Middle frontal gyrus (tissue), 1 donor: ENCODE measurements around the gene ARID5A.
"Not testable (repeated sequence)": the region's sequence is repeated elsewhere in the genome, so short reads cannot be mapped to it uniquely, and the experiment has no call there.

ENCODE experiments used
- DNase-seq: peaks from one replicate; pipeline ENCODE4 v3.0.0-alpha.2; 2015; ENCODE audit warnings: low spot score; ENCODE audit errors: extremely low spot score

ARID5A gene

DNA sequence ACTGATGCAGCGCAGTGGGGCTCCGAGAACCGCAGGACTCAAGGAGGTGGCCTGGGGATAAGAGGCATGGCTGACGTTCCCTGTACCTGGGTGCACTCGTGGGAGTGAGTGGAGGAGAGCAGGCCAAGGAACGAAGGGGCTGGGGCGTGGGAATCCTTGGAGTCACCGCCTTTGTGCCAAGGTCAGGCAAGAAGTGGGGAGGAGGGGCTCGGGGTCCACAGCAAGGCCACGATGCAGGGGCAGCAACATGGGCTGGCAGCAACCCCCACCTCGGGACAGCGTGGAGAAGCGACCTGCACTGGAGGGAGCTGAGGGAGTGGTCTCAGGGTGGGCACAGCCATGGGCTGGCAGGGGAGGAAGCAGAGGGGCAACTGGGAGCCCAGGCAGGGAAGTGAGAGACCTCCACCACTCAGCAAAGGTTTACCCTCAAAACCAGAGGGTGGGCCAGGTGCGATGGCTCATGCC, 18.6 kb downstream of the ARID5A start:
- no peak for DNase-seq

DNA sequence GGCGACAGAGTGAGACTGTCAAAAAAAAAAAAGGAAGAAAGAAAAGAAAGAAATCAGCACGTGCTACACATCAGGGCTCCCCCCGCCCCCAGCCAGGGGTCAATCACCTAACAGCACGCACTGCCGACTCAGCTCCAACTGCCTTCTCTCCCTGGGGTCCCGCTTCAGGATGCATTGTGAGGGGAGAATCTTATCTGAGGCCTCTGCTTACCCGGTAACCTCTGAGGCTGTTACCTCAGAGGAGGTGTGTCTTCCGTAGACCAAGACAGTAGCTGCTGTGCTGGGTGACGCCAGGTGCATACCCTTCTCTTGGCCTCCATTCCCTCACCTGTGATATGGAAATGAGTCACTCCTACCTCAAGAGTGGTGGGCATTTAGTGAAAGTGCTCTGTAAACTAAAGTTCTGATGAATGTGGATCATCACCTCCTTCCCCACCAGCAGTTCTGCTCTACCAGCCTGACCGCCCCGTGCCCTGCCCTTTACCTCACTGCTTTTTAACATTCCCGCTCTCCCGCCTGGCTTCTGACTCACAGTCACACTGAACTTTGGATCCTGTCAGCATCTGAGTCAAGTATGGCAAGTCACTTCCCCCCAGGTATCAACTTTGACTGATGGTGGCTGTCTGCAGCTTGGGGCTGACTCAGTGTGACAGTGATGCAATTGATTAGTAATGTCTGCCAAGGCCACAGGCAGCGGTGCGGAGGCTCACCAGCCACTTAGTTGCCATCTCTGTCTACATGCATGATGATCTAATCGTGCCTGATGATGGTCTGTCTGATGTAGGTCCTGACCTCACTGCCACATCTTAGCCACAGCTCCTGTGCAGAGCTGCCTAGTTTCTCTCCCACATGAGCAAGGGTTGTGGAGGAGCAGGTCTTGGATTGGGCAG, 20.1 kb downstream of the ARID5A start:
- DNase-seq, result no peak

- not testable (repeated sequence) for DNase-seq
Measured at GRCh38 chr2:96557421-96557820, 20.9 kb downstream of the ARID5A start.

- DNase-seq, result no peak
Measured at GRCh38 chr2:96558061-96558460, 21.5 kb downstream of the ARID5A start.

- DNase-seq, result no peak
Measured at GRCh38 chr2:96558485-96558884, 21.9 kb downstream of the ARID5A start.

DNA sequence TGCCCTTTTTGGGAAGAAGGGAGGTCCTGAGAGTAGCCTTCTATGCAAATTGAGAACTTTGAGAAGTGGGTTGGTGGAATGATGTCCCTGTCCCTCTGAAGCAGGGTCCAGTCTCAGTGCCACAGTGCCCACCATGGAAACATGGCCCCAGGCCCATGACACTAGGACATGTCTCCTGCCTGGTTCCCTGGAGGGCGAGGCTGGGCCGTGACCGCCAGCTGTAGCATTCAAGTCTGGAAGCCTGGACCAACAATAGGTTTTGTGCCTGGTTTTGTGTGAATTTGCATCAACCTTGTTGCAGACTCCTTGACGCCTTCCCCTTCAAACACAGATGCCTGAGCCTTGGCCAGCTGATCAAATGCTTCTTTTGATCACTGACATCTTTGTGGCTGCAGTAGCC, 27.5 kb downstream of the ARID5A start:
- DNase-seq, result no peak

GRCh38 chr2:96564563-96564962, 28.0 kb downstream of the ARID5A start:
- DNase-seq, result no peak

DNA sequence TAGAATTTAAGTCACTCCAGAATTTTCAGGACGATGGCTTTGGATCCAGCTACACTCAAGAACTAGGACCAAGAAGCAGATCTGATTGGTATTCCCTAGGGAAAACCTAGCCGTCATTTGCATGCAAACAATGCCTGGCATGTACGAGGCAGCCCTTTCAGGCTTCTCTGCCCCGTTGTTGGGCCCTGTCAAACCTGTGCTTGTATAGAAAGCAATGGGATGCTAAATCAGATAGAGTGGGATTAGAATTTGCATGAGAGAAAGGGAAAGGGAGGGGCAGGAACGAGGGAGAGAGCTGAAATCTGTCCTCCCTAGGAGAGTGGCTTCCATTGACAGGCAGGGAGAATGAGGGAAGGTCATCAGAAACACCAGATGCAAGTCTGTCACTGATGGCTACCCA, 28.6 kb downstream of the ARID5A start:
- DNase-seq, result no peak

DNA sequence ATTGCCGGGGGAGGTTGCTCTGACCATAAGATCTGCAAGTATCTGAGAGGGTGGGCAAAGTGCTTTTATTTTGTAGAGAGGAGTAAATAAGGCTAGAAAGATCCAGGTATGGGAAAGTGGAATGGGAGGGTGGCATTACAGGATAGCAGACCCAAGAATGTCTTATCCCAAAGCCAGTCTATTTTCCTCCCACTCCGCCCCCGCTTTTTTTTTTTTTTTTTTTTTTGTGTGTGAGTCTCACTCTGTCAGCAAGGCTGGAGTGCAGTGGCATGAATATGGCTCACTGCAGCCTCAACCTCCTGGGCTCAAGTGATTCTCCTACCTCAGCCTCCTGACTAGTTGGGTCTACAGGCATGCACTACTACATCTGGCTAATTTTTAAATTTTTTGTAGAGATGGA, 31.5 kb downstream of the ARID5A start:
- no peak for DNase-seq

DNA sequence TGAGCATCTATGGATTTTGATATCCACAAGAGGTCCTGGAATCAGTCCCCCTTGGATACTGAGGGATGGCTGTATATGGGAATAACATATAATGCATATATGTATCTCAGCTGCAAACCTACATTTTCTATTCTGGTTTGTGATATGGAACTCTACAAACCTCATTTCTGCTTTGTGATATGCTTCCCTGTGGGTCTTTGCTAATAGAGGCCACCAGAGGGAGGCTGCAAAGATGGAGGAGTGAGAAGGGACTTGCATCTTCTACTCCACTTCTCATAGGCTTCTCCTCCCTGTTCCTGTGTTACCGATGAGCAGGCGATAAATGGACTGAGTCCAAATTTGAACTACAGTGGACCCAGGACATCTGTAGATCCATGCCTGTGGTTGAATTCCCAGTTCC, 37.8 kb downstream of the ARID5A start:
- DNase-seq, result no peak

DNA sequence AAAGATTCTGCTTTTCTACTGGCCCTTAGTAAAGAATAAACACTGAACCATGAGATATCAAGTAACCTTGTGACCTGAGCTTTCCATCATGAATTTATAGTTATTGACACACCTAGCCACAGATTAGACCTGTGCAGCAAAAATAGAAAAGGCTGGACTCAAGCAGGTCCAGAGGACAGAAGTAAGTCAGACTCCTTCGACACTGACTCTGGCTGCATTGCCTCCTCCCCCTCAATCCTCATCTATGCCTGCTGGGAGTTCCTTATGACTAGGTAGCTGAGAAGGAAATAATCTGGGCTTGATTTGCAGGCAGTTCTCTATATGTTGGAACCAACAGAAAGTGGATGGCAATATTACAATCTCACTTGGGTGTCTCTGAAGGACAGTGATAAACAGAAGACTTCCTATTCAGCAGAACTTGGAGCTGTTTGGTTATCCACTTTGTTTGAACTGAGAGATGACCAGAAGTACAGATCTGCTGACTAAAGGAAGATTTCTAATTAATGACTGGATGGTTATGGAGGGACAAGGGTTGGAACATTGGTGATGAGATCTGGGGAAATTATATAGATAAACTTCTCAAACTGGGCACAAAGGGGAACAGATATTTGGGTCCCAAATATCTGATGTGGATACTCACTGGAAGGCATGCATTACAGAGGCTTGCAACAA, 39.4 kb downstream of the ARID5A start:
- no peak for DNase-seq

- no peak for DNase-seq
Measured at GRCh38 chr2:96577501-96577900, 40.9 kb downstream of the ARID5A start.

DNA sequence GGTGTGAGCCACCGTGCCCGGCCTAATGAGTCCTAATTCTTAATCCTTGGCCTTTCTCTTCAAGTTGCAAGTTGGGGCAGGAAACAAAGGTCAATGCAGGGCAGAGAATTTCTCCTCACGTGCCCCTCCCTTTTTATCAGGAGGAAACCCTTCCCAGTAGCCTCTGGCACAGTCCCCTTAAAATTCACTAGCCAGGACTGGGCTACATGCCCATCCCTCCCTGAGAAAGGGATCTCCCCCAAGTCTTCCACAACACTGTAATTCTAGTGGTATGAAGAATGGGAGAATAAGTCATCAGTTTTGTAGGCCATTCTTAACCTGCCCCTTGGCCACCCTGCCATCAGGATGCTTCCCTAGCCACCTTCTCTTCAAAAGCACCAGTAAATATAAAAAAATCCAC, 42.2 kb downstream of the ARID5A start:
- no peak for DNase-seq

DNA sequence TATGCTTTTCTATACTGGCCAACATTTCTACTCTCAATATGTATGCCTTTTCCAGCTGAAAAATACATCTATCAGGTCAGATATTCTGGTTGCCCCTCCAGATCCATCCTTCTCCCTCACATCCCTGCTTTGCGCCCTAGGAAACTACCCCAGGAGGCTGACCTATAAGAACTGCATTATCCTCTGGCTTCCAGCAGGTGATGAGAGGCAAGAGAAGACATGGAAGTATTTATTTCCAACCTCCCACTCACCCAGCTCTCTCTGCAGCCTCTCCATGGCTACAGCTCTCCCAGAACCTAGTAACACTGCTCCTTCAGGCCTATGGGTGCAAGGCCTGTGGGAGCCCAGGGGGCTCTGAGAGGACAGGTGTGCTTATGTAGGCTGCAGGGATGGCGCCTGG, 42.9 kb downstream of the ARID5A start:
- DNase-seq, result no peak

DNA sequence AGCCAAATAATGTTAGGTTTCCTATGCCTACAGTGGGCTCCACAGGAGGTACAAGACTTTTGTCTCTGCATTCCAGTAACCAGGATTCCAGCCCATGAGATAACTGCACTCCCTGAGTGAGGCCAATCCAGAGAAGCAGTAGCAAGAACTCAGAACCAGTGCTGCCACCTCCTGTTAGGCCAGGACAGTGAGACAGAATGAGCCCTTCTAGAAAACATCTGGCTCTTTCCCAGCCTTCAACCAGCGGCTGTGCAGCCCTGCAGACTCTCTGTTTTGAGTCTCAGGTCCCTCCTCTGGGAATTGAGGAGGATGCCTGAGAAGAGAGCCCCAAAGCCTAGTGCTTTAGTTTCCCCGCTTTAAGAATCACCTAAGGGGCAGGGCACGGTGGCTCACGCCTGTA, 44.2 kb downstream of the ARID5A start:
- DNase-seq, result no peak

- no peak for DNase-seq
Measured at GRCh38 chr2:96584017-96584416, 47.5 kb downstream of the ARID5A start.

GRCh38 chr2:96587843-96588242, 51.3 kb downstream of the ARID5A start:
- DNase-seq, result no peak

DNA sequence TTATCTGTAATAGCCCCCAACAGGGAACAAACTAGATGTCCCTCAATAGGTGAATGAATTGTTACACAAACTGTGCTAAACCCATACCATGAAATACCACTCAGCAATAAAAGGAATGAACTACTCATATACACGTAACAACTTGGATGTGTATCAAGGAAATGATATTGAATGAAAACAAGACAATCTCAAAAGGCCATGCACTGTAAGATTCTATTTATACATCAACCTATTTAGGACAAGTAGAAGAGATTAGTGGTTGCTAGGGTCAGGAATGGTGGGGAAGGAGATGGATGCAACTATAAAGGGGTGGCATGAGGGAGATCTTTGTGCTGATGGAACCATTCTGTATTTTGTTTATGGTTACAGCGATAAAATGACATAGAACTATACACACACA, 54.5 kb downstream of the ARID5A start:
- no peak for DNase-seq

- DNase-seq, result no peak
Measured at GRCh38 chr2:96591494-96591893, 54.9 kb downstream of the ARID5A start.

DNA sequence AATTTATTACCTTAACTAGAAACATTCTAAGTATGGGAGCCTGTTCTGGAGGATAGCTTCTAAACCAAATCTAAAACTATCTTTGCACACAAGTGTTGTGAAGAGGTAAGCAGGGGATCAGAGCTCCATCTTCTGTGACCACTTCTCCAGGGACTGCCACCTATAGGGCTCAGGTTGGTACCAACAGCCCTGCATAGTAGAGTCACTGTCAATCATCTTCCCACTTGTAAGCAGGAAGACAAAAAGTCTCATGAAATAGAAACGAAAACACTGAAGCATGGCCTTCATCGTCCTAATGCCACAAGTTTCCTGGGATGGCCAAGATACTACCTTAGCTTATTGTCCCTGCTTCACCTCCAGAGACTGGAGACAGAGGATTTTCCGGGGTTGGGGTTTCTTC, 57.7 kb downstream of the ARID5A start:
- no peak for DNase-seq

- no peak for DNase-seq
Measured at GRCh38 chr2:96594691-96595152, 58.2 kb downstream of the ARID5A start.

GRCh38 chr2:96596596-96596995, 60.0 kb downstream of the ARID5A start:
- DNase-seq, result no peak

GRCh38 chr2:96599941-96600340, 63.4 kb downstream of the ARID5A start:
- DNase-seq, result no peak
